HUES64 (cell line): Measurements from ENCODE around the gene CACNA2D3.

Experiments
- H3K27ac ChIP-seq: 2 replicates; pipeline ENCODE4 v1.7.0; 2013; ENCODE audit warnings: low read depth, low read length, inconsistent platforms
- H3K27me3 ChIP-seq: 2 replicates; pipeline ENCODE4 v1.6.1; 2013; ENCODE audit warnings: mild to moderate bottlenecking, low read length; ENCODE audit not compliant: insufficient read depth
- H3K36me3 ChIP-seq: 2 replicates; pipeline ENCODE4 v1.6.1; 2013; ENCODE audit warnings: mild to moderate bottlenecking, low read length; ENCODE audit not compliant: insufficient read depth
- H3K4me1 ChIP-seq: 2 replicates; pipeline ENCODE4 v1.6.1; 2013; ENCODE audit warnings: mild to moderate bottlenecking, low read length, moderate library complexity; ENCODE audit not compliant: insufficient read depth
- H3K4me3 ChIP-seq: 2 replicates; pipeline ENCODE4 v1.5.1; 2013; ENCODE audit warnings: mild to moderate bottlenecking, low read length, moderate library complexity
- H3K9ac ChIP-seq: 2 replicates; pipeline ENCODE4 v1.6.1; 2013; ENCODE audit warnings: mild to moderate bottlenecking, low read depth, low read length
- H3K9me3 ChIP-seq: 2 replicates; pipeline ENCODE4 v1.6.1; 2013; ENCODE audit warnings: low read depth, low read length; ENCODE audit not compliant: insufficient read depth
- WGBS: fragments of 150-250, 120-280 bp; methylation state at CpG from one replicate; pipeline ENCODE4 v1.1.7; 2013; ENCODE audit warnings: missing lambda C conversion rate; 5-methylcytosine and 5-hydroxymethylcytosine counted together

Gene CACNA2D3

DNA sequence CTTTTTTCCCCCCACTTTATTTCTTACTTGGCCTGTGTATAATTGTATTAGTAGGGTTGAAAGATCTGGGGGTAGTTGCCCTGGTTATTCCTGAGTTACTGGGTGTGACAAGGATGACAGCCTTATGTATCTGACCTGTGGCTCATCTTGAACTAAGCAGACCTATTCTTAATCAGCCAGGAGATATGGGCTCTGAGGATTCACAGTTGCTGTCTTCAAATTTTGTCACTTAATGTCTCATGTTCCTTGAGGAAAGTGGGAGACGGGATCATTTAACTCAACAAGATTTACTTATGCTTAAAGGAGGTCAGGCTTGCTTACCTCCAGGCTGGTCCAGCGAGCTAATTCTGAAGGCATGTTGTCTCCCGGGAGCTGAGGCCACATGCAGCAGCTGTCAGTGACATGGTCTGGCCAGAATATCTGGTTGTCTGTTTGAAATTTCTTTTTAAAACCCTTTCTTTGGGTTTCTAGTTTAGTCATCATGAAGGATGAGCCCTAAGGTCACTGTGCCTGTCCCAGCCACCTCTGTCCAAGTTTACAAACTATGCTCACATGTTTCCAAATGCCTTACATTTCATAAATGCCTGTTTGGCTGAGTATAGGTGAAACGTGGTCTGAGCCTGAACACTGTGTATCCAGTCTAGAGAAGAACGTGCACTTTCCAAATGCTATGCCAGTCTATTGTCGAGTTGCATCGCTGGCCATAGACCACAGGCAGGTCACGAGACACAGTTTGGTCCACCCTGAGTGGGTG, 778.7 kb downstream of the CACNA2D3 start:
- no peaks in the 10 kb centered on the region for H3K4me1 ChIP-seq
- H3K27me3 ChIP-seq: no peaks in the 10 kb centered on the region
- 94% methylated on average over 8 of the region's 8 CpGs for WGBS
- H3K4me3 ChIP-seq: no peak overlapping the region
- H3K27ac ChIP-seq: no peak overlapping the region
- H3K9ac ChIP-seq: no peak overlapping the region
- no peaks in the 10 kb centered on the region for H3K36me3 ChIP-seq
- H3K9me3 ChIP-seq: no peaks in the 10 kb centered on the region

GRCh38 chr3:54901906-54902685, 779.7 kb downstream of the CACNA2D3 start:
- no peak overlapping the region for H3K9ac ChIP-seq
- H3K27ac ChIP-seq: no peak overlapping the region
- no peaks in the 10 kb centered on the region for H3K27me3 ChIP-seq
- no peaks in the 10 kb centered on the region for H3K36me3 ChIP-seq
- H3K4me3 ChIP-seq: no peak overlapping the region
- 96% methylated on average over 4 of the region's 4 CpGs for WGBS
- H3K4me1 ChIP-seq: no peaks in the 10 kb centered on the region
- H3K9me3 ChIP-seq: no peaks in the 10 kb centered on the region

- H3K9ac ChIP-seq: no peak overlapping the region
- H3K36me3 ChIP-seq: no peaks in the 10 kb centered on the region
- H3K4me1 ChIP-seq: no peaks in the 10 kb centered on the region
- no peaks in the 10 kb centered on the region for H3K27me3 ChIP-seq
- no peak overlapping the region for H3K27ac ChIP-seq
- no peaks in the 10 kb centered on the region for H3K9me3 ChIP-seq
- no peak overlapping the region for H3K4me3 ChIP-seq
- 95% methylated on average over 2 of the region's 2 CpGs for WGBS
These were observed 783.0 kb downstream of the CACNA2D3 start for GRCh38 chr3:54905261-54905888.

GRCh38 chr3:54905920-54906319, 783.6 kb downstream of the CACNA2D3 start:
- no peaks in the 10 kb centered on the region for H3K36me3 ChIP-seq
- H3K9me3 ChIP-seq: no peaks in the 10 kb centered on the region
- no peak overlapping the region for H3K9ac ChIP-seq
- H3K4me1 ChIP-seq: no peaks in the 10 kb centered on the region
- H3K27me3 ChIP-seq: no peaks in the 10 kb centered on the region
- no peak overlapping the region for H3K27ac ChIP-seq
- no peak overlapping the region for H3K4me3 ChIP-seq
- 93% methylated on average over 3 of the region's 3 CpGs for WGBS

DNA sequence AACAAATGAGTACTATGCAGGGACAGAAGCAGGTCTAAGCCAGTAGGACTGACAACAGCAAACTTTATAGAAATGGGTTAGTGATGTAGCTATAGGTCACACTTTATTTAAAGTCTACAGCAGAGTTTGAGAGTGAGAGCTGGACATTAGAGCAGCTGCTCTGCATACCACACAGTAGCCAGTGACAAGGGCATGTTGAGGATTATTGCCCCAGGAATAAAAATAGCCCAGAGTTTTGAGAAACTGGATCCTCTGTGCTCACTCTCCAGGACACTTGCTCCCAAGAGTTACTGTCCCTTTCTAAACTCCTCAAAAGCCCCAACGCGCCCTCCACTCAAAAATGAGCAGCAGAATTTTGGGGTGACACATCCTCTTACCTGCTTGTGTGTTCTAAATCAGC, 784.4 kb downstream of the CACNA2D3 start:
- Histone ChIP-seq H3K9me3 (no peaks in the 10 kb centered on the region), H3K27ac (no peak overlapping the region), H3K4me3 (no peak overlapping the region), H3K9ac (no peak overlapping the region), H3K36me3 (no peaks in the 10 kb centered on the region), H3K27me3 (no peaks in the 10 kb centered on the region), H3K4me1 (no peaks in the 10 kb centered on the region)
- WGBS: 98% methylated on average over 2 of the region's 2 CpGs

GRCh38 chr3:54909191-54909590, 786.8 kb downstream of the CACNA2D3 start:
- 87% methylated on average over 2 of the region's 2 CpGs for WGBS
- Histone ChIP-seq H3K9me3 (peaks cover 3% of the 10 kb centered on the region; the same call in 1 of the 2 replicates), H3K27me3 (no peaks in the 10 kb centered on the region), H3K4me3 (no peak overlapping the region), H3K27ac (no peak overlapping the region), H3K4me1 (no peaks in the 10 kb centered on the region), H3K9ac (no peak overlapping the region), H3K36me3 (no peaks in the 10 kb centered on the region)

- no peak overlapping the region for H3K4me3 ChIP-seq
- H3K36me3 ChIP-seq: no peaks in the 10 kb centered on the region
- H3K9me3 ChIP-seq: peaks cover 3% of the 10 kb centered on the region; the same call in 1 of the 2 replicates
- no peak overlapping the region for H3K9ac ChIP-seq
- H3K27me3 ChIP-seq: no peaks in the 10 kb centered on the region
- H3K4me1 ChIP-seq: no peaks in the 10 kb centered on the region
- H3K27ac ChIP-seq: no peak overlapping the region
- 82% methylated on average over 1 of the region's 2 CpGs for WGBS
These were observed 791.8 kb downstream of the CACNA2D3 start for GRCh38 chr3:54914180-54914579.

GRCh38 chr3:54915181-54915580, 792.8 kb downstream of the CACNA2D3 start:
- Histone ChIP-seq H3K36me3 (no peaks in the 10 kb centered on the region), H3K4me3 (no peak overlapping the region), H3K27ac (no peak overlapping the region), H3K9me3 (peaks cover 3% of the 10 kb centered on the region; the same call in 1 of the 2 replicates), H3K9ac (no peak overlapping the region), H3K4me1 (no peaks in the 10 kb centered on the region), H3K27me3 (no peaks in the 10 kb centered on the region)
- 74% methylated on average over 4 of the region's 4 CpGs for WGBS

- H3K27ac ChIP-seq: no peak overlapping the region
- WGBS: 94% methylated on average over 8 of the region's 8 CpGs
- no peaks in the 10 kb centered on the region for H3K36me3 ChIP-seq
- H3K27me3 ChIP-seq: no peaks in the 10 kb centered on the region
- H3K9ac ChIP-seq: no peak overlapping the region
- H3K9me3 ChIP-seq: peaks cover 3% of the 10 kb centered on the region; the same call in 1 of the 2 replicates
- H3K4me1 ChIP-seq: no peaks in the 10 kb centered on the region
- no peak overlapping the region for H3K4me3 ChIP-seq
These were observed 793.6 kb downstream of the CACNA2D3 start for GRCh38 chr3:54915976-54916375.

DNA sequence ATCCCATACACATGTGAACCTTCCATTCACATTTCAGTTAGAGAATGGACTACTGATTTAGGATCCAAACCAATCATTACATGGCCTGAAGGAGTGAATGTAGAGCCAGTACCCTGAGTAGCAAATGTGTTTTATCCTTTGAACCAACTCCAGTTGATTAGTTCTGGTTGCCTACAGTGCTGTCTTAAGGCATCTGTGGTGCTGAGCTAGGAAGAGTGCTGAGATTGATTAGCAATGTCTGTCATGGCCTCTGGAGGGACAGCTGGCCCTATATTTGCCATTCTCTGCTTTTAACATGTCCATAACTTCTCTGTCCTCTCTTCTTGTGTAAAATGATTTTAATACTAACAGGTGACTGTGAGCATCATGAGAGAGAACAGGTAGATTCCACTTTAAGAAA, 794.4 kb downstream of the CACNA2D3 start:
- peaks cover 3% of the 10 kb centered on the region; the same call in 1 of the 2 replicates for H3K9me3 ChIP-seq
- no peaks in the 10 kb centered on the region for H3K4me1 ChIP-seq
- no peak overlapping the region for H3K9ac ChIP-seq
- H3K27me3 ChIP-seq: no peaks in the 10 kb centered on the region
- no peak overlapping the region for H3K27ac ChIP-seq
- H3K36me3 ChIP-seq: no peaks in the 10 kb centered on the region
- H3K4me3 ChIP-seq: no peak overlapping the region

DNA sequence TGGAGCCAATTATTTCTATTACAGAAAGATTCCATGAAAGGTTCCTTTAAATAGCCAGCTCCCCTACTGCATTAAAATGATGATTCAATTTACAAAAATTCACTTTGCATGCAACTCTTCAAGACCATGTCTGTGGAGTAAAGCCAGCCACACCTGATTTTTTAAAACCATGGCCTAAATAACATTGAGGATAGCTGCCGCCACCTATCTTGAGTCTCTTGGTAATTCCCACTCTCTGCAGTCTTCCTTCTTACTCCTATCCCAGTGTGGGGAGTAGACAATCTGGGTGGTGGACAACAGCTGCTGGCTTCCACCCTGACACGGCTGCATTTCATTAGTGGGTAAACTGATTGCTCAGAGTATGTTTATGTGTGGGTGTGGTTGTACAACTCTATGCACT, 794.8 kb downstream of the CACNA2D3 start:
- 96% methylated on average over 2 of the region's 2 CpGs for WGBS
- no peak overlapping the region for H3K27ac ChIP-seq
- no peaks in the 10 kb centered on the region for H3K4me1 ChIP-seq
- H3K36me3 ChIP-seq: no peaks in the 10 kb centered on the region
- H3K4me3 ChIP-seq: no peak overlapping the region
- H3K9ac ChIP-seq: no peak overlapping the region
- H3K27me3 ChIP-seq: no peaks in the 10 kb centered on the region
- peaks cover 3% of the 10 kb centered on the region; the same call in 1 of the 2 replicates for H3K9me3 ChIP-seq
